HCT116 (cell line): ENCODE results near the gene CLDN5. TPM values are rescaled to one million over a fixed set of nuclear protein-coding genes. Genes with fewer than 3 reads are reported as not detected.

Experiments
- ATAC-seq: fragments of 200-7000 bp; cut with Tn5 transposase; 2 replicates; pipeline ENCODE4 v1.9.1; 2020; ENCODE audit warnings: mild to moderate bottlenecking, moderate library complexity
- BruUV-seq: library from RNA; stranded (reverse); fragments of 400-500 nt; replicated peaks from 2 replicates; lab custom pipeline; 2021; lab: Mats Ljungman, UMichigan
- CTCF ChIA-PET: fragments of 300-600 bp; sonication (Branson Sonifier 250); formaldehyde crosslinking; loops from one replicate; lab custom pipeline; 2021; ENCODE audit warnings: antibody characterized with exemption; lab: Charles Lee
- POLR2A ChIA-PET: fragments of 300-600, 350-600 bp; sonication (Branson Sonifier 250); formaldehyde crosslinking; loops from one replicate; lab custom pipeline; 2021; ENCODE audit warnings: antibody characterized with exemption; lab: Charles Lee
- RAD21 ChIA-PET, 2 experiments: fragments of 300-600 bp; sonication (Branson Sonifier 250); formaldehyde crosslinking; loops; one replicate each; lab custom pipeline; 2023; ENCODE audit warnings: low total read pairs in 2 of 2; ENCODE audit not compliant: uncharacterized antibody in 2 of 2, unreplicated experiment in 2 of 2, low non-redundant PET in 1 of 2; lab: Charles Lee
- DNase-seq: peaks from one replicate; pipeline ENCODE4 v3.0.0-alpha.2; 2010; ENCODE audit warnings: low read depth, low spot score
- H2AFZ ChIP-seq: fragments of 200-600 bp; shearing (Covaris generic), sonication (generic); 2 replicates; pipeline ENCODE4 v1.6.1; 2017; ENCODE audit warnings: low read depth, mixed run types, mixed read lengths, antibody characterized with exemption, low read length; ENCODE audit not compliant: poor library complexity, severe bottlenecking
- H3K27ac ChIP-seq: 2 replicates; pipeline ENCODE4 v1.5.1; 2012; ENCODE audit warnings: low read depth, low read length
- H3K27me3 ChIP-seq: fragments of 200-600 bp; sonication (generic); 2 replicates; pipeline ENCODE4 v1.6.1; 2016; ENCODE audit warnings: mixed run types, low read length, mixed read lengths; ENCODE audit not compliant: insufficient read depth
- H3K36me3 ChIP-seq, 2 experiments: fragments of 200-500 bp in 1 of 2; fragments of 200-600 bp in 1 of 2; sonication (Bioruptor generic) in 1 of 2; sonication (generic) in 1 of 2; 2 replicates each; pipeline versions ENCODE4 v1.5.1 to v1.6.1; 2014 to 2016; ENCODE audit warnings: low read length in 2 of 2, inconsistent platforms in 1 of 2, mixed read lengths in 1 of 2, mixed run types in 1 of 2; ENCODE audit not compliant: insufficient read depth in 2 of 2, control insufficient read depth in 1 of 2
- H3K4me1 ChIP-seq, 2 experiments: fragments of 200-600 bp in 1 of 2; sonication (generic) in 1 of 2; 2 replicates each; pipeline versions ENCODE4 v1.5.1 to v1.6.1; 2012 to 2017; ENCODE audit warnings: low read length in 2 of 2, inconsistent platforms in 1 of 2, mild to moderate bottlenecking in 1 of 2, mixed read lengths in 1 of 2, mixed run types in 1 of 2, moderate library complexity in 1 of 2; ENCODE audit not compliant: insufficient read depth in 2 of 2, control insufficient read depth in 1 of 2
- H3K4me2 ChIP-seq: fragments of 200-600 bp; sonication (generic); 2 replicates; pipeline ENCODE4 v1.6.1; 2017; ENCODE audit warnings: mixed run types, low read length, mixed read lengths
- H3K4me3 ChIP-seq, 2 experiments: fragments of 200-600 bp in 1 of 2; sonication (generic) in 1 of 2; replicated peaks in 1 of 2; 2 replicates each; pipeline ENCODE4 v1.5.1; 2011 to 2016; ENCODE audit warnings: low read length in 2 of 2, control low read depth in 1 of 2, low read depth in 1 of 2, mild to moderate bottlenecking in 1 of 2, mixed read lengths in 1 of 2, mixed run types in 1 of 2
- H3K79me2 ChIP-seq: fragments of 200-600 bp; sonication (generic); 2 replicates; pipeline ENCODE4 v1.6.1; 2017; ENCODE audit warnings: mild to moderate bottlenecking, mixed run types, low read length, moderate library complexity, mixed read lengths; ENCODE audit not compliant: insufficient read depth
- H3K9ac ChIP-seq: fragments of 200-600 bp; sonication (generic); 2 replicates; pipeline ENCODE4 v1.6.1; 2016; ENCODE audit warnings: low read length, mixed read lengths
- H3K9me2 ChIP-seq: fragments of 200-600 bp; sonication (generic), shearing (Covaris generic); 2 replicates; pipeline ENCODE4 v1.6.1; 2017; ENCODE audit warnings: mixed run types, mild to moderate bottlenecking, moderate library complexity; ENCODE audit not compliant: insufficient read depth
- H3K9me3 ChIP-seq, 2 experiments: fragments of 200-500 bp in 1 of 2; fragments of 200-600 bp in 1 of 2; sonication (Bioruptor generic) in 1 of 2; sonication (generic) in 1 of 2; 2 replicates each; pipeline ENCODE4 v1.6.1; 2014 to 2017; ENCODE audit warnings: low read length in 2 of 2, mixed read lengths in 2 of 2, inconsistent platforms in 1 of 2, low read depth in 1 of 2, mild to moderate bottlenecking in 1 of 2, mixed run types in 1 of 2, moderate library complexity in 1 of 2; ENCODE audit not compliant: control insufficient read depth in 1 of 2, insufficient read depth in 1 of 2
- H4K20me1 ChIP-seq: fragments of 200-600 bp; sonication (generic), shearing (Covaris generic); 2 replicates; pipeline ENCODE4 v1.6.1; 2017; ENCODE audit warnings: mixed run types, mild to moderate bottlenecking, moderate library complexity; ENCODE audit not compliant: insufficient read depth
- CEBPB ChIP-seq: IDR thresholded peaks from 2 replicates; pipeline ENCODE4 v1.6.1; 2012; ENCODE audit warnings: low read depth
- CTCF ChIP-seq, 3 experiments: fragments of 200-600 bp in 1 of 3; sonication (generic) in 1 of 3; IDR thresholded peaks in 2 of 3; conservative IDR thresholded peaks in 1 of 3; 2 replicates each; pipeline ENCODE4 v1.5.1; 2012 to 2017; ENCODE audit warnings: low read depth in 2 of 3, low read length in 2 of 3, antibody characterized with exemption in 1 of 3, borderline replicate concordance in 1 of 3, control low read depth in 1 of 3, mild to moderate bottlenecking in 1 of 3, mixed read lengths in 1 of 3, mixed run types in 1 of 3, moderate library complexity in 1 of 3; ENCODE audit not compliant: insufficient read depth in 1 of 3
- EGR1 ChIP-seq: IDR thresholded peaks from 2 replicates; pipeline ENCODE4 v1.6.1; 2012; ENCODE audit warnings: low read depth
- EZH2 ChIP-seq: fragments of 200-600 bp; sonication (generic); IDR thresholded peaks from 2 replicates; pipeline ENCODE4 v1.6.1; 2017; ENCODE audit warnings: antibody characterized with exemption, mixed run types
- EZH2phosphoT487 ChIP-seq: fragments of 200-600 bp; IDR thresholded peaks from 2 replicates; pipeline ENCODE4 v1.6.1; 2018; ENCODE audit warnings: antibody characterized with exemption, borderline replicate concordance
- FOSL1 ChIP-seq: IDR thresholded peaks from 2 replicates; pipeline ENCODE4 v1.6.1; 2012; ENCODE audit warnings: low read depth
- JUND ChIP-seq: IDR thresholded peaks from 2 replicates; pipeline ENCODE4 v1.6.1; 2012
- MAX ChIP-seq: IDR thresholded peaks from 2 replicates; pipeline ENCODE4 v1.6.1; 2012
- POLR2A ChIP-seq: IDR thresholded peaks from 2 replicates; pipeline ENCODE4 v1.7.0; 2011; ENCODE audit warnings: borderline replicate concordance; ENCODE audit not compliant: insufficient read depth, insufficient read length; ENCODE audit errors: extremely low read depth
- POLR2AphosphoS5 ChIP-seq: IDR thresholded peaks from 2 replicates; pipeline ENCODE4 v1.6.1; 2011; ENCODE audit warnings: mild to moderate bottlenecking, low read depth, low read length, moderate library complexity
- REST ChIP-seq: IDR thresholded peaks from 2 replicates; pipeline ENCODE4 v1.6.1; 2012; ENCODE audit warnings: low read depth
- SIN3A ChIP-seq: IDR thresholded peaks from 2 replicates; pipeline ENCODE4 v1.6.1; 2012; ENCODE audit warnings: low read depth
- SP1 ChIP-seq: IDR thresholded peaks from 2 replicates; pipeline ENCODE4 v1.6.1; 2012; ENCODE audit warnings: low read depth
- TCF7L2 ChIP-seq: IDR thresholded peaks from 2 replicates; pipeline ENCODE4 v1.7.0; 2011; ENCODE audit warnings: borderline replicate concordance, inconsistent platforms; ENCODE audit not compliant: insufficient read depth, insufficient read length; ENCODE audit errors: extremely low read depth
- YY1 ChIP-seq: IDR thresholded peaks from 2 replicates; pipeline ENCODE4 v1.6.1; 2011; ENCODE audit warnings: low read length, low read depth, moderate library complexity, mild to moderate bottlenecking; ENCODE audit not compliant: insufficient replicate concordance; ENCODE audit errors: extremely low read depth
- ZNF274 ChIP-seq: fragments of 200-500 bp; sonication (Bioruptor generic); IDR thresholded peaks from 2 replicates; pipeline ENCODE4 v1.6.1; 2014; ENCODE audit warnings: mild to moderate bottlenecking, low read depth, low read length, inconsistent platforms
- intact Hi-C: fragments of 100-400 bp; cut with micrococcal nuclease; formaldehyde crosslinking; loops from 2 replicates; pipeline ENCODE4 v1.10.0; 2022
- total RNA-seq: library from RNA; stranded (reverse); gene quantifications from one replicate; pipeline ENCODE4 v1.2.1, GENCODE V29; 2021; ENCODE audit not compliant: unreplicated experiment

The CLDN5 gene
- total RNA-seq, 1 experiment from 2014 or later = 0.32 TPM

- TF ChIP-seq EGR1 = no peak
- TF ChIP-seq SIN3A = no peak
Measured at GRCh38 chr22:19543970-19544708, 19.9 kb upstream of the CLDN5 start (continued).

- RAD21 ChIA-PET = no interaction called here
- H2AFZ ChIP-seq = no peak overlapping the region
- no TSS peak for BruUV-seq
- TF ChIP-seq EGR1 = no peak
- no peak for TF ChIP-seq EZH2
- TF ChIP-seq MAX = no peak
- no peak for TF ChIP-seq POLR2AphosphoS5
- no peak for TF ChIP-seq YY1
- no peak for TF ChIP-seq JUND
- no peak for TF ChIP-seq FOSL1
- no peak for TF ChIP-seq TCF7L2
- TF ChIP-seq EZH2phosphoT487 = no peak
- TF ChIP-seq CTCF (IDR thresholded peaks at IDR 0.05 in 2 of 3, conservative IDR thresholded peaks at IDR 0.05 in 1 of 3; ENCODE audit: borderline replicate concordance in 1 of 3, insufficient read depth in 1 of 3, low read depth in 2 of 3, low read length in 2 of 3) = no peak
- TF ChIP-seq CEBPB = no peak
- no peak for TF ChIP-seq POLR2A
- TF ChIP-seq ZNF274 = no peak
- TF ChIP-seq REST = no peak
- TF ChIP-seq SP1 = no peak
- DNase-seq (no peak), ATAC-seq (no peak)
- H3K9me3 ChIP-seq = no peaks in the 10 kb centered on the region
- no peaks in the 10 kb centered on the region for H3K9me2 ChIP-seq
- no peak overlapping the region for H3K4me3 ChIP-seq
- H3K79me2 ChIP-seq = no peaks in the 10 kb centered on the region
- H3K4me1 ChIP-seq = no peaks in the 10 kb centered on the region
- H3K27ac ChIP-seq = no peak overlapping the region
- POLR2A ChIA-PET = no interaction called here
- no peak overlapping the region for H3K9ac ChIP-seq
- intact Hi-C loops = no loop called here
- H4K20me1 ChIP-seq = no peaks in the 10 kb centered on the region
- no peaks in the 10 kb centered on the region for H3K36me3 ChIP-seq
- no peaks in the 10 kb centered on the region for H3K27me3 ChIP-seq
- H3K4me2 ChIP-seq = no peak overlapping the region
- CTCF ChIA-PET = interaction anchor here (1.7 kb wide), 1 partner anchor 14 kb away, joined by 4 read pairs; no protein-coding TSS in a partner anchor
Measured at GRCh38 chr22:19540394-19540793, 16.2 kb upstream of the CLDN5 start.
